ENCODE measurements around the gene CENATAC. TPM values are rescaled to one million over a fixed set of nuclear protein-coding genes. Genes with fewer than 3 reads are reported as not detected.

The CENATAC gene
- total and polyA plus RNA-seq, 9 of the 15 experiments (the other 6 are each of a cell fraction or from before 2014, with no cell fraction given): 2.4 to 25.5 (median 13.7) TPM

- 0 out of 2 replicates have a peak, but pooled peaks have one; percentile 64 for TF ChIP-seq ZNF609 (CRISPR knock-in tag; IDR thresholded peaks at IDR 0.05; ENCODE audit: borderline replicate concordance)
- peak; percentile 49; the same call in 1 of the 2 replicates for TF ChIP-seq ZNF143 (CRISPR knock-in tag; IDR thresholded peaks at IDR 0.05)
- peak; percentile 84 for TF ChIP-seq CTBP1 (IDR thresholded peaks at IDR 0.05; ENCODE audit: borderline replicate concordance)
- TF ChIP-seq ZNF445 (CRISPR knock-in tag; IDR thresholded peaks at IDR 0.05; ENCODE audit: low read depth): no peak
- 0 out of 2 replicates have a peak, but pooled peaks have one; percentile 24 for TF ChIP-seq TOE1 (IDR thresholded peaks at IDR 0.05; ENCODE audit: borderline replicate concordance)
- TF ChIP-seq TOE1 (CRISPR knock-in tag; IDR thresholded peaks at IDR 0.05; ENCODE audit: borderline replicate concordance, low read depth): no peak
- 0 out of 2 replicates have a peak, but pooled peaks have one; percentile 44 for TF ChIP-seq ZNF830 (CRISPR knock-in tag; IDR thresholded peaks at IDR 0.05)
- TF ChIP-seq GABPB1 (CRISPR knock-in tag; IDR thresholded peaks at IDR 0.05): peak; percentile 70
- TF ChIP-seq NFIC (IDR thresholded peaks at IDR 0.05): no peak
- TF ChIP-seq SMAD2 (IDR thresholded peaks at IDR 0.05; ENCODE audit: low read depth, low read length): no peak
- TF ChIP-seq ZNF655 (CRISPR knock-in tag; IDR thresholded peaks at IDR 0.05): no peak
- no peak for TF ChIP-seq ZNF175 (CRISPR knock-in tag; IDR thresholded peaks at IDR 0.05; ENCODE audit: low read depth)
- no peak for TF ChIP-seq ZFPM2 (CRISPR knock-in tag; IDR thresholded peaks at IDR 0.05)
- no peak for TF ChIP-seq RFX7 (CRISPR knock-in tag; IDR thresholded peaks at IDR 0.05)
- TF ChIP-seq TCF3 (CRISPR knock-in tag; IDR thresholded peaks at IDR 0.05): no peak
- no peak for TF ChIP-seq CHD2 (IDR thresholded peaks at IDR 0.05; ENCODE audit: low read depth, low read length)
- TF ChIP-seq RFX5 (IDR thresholded peaks at IDR 0.05; ENCODE audit: low read depth, low read length): no peak
- no peak for TF ChIP-seq SREBF2 (CRISPR knock-in tag; IDR thresholded peaks at IDR 0.05)
- no peak for TF ChIP-seq PTBP1 (IDR thresholded peaks at IDR 0.05; ENCODE audit: low read depth, low read length)
- TF ChIP-seq CSDE1 (IDR thresholded peaks at IDR 0.05): no peak
- TF ChIP-seq KLF10 (CRISPR knock-in tag; IDR thresholded peaks at IDR 0.05): no peak
- TF ChIP-seq NUFIP1 (IDR thresholded peaks at IDR 0.05; ENCODE audit: partially characterized antibody): no peak
- no peak for TF ChIP-seq TGIF2 (CRISPR knock-in tag; IDR thresholded peaks at IDR 0.05)
- no peak for TF ChIP-seq HSF4 (CRISPR knock-in tag; IDR thresholded peaks at IDR 0.05; ENCODE audit: borderline replicate concordance)
- TF ChIP-seq TEAD4 (IDR thresholded peaks at IDR 0.05; ENCODE audit: low read length): peak; percentile 69
- TF ChIP-seq TEAD4 (CRISPR knock-in tag; IDR thresholded peaks at IDR 0.05; ENCODE audit: borderline replicate concordance): no peak
Observed at GRCh38 chr11:119030329-119031047, 32.5 kb downstream of the CENATAC start, which contains the start of gene SLC37A4 (continued).
